Thoracic aorta (tissue), 2 donors: ENCODE measurements around the gene MRGPRF. TPM values are rescaled to one million over a fixed set of nuclear protein-coding genes. Genes with fewer than 3 reads are reported as not detected.

Experiments
- ATAC-seq: fragments of 150-250 bp; one replicate; pipeline ENCODE4 v1.8.0; 2017; ENCODE audit warnings: low read depth; ENCODE audit not compliant: insufficient number of reproducible peaks, low FRiP score
- DNase-seq: peaks from one replicate; pipeline ENCODE4 v3.0.0-alpha.2; 2020; ENCODE audit warnings: low spot score
- H3K27ac ChIP-seq, 2 donors: fragments of 200-600 bp; sonication (generic); 1 replicate in 1 of 2; 2 replicates in 1 of 2; pipeline ENCODE4 v1.5.1; 2016; ENCODE audit warnings: mild to moderate bottlenecking in 2 of 2, moderate library complexity in 2 of 2
- H3K27me3 ChIP-seq: fragments of 200-600 bp; sonication (generic); replicated peaks from 2 replicates; pipeline ENCODE4 v1.6.0; 2016; ENCODE audit warnings: mild to moderate bottlenecking; ENCODE audit not compliant: insufficient read depth
- H3K36me3 ChIP-seq: fragments of 200-600 bp; sonication (generic); one replicate; pipeline ENCODE4 v1.5.1; 2016
- H3K4me1 ChIP-seq, 2 donors: fragments of 200-600 bp; sonication (generic); 1 replicate in 1 of 2; 2 replicates in 1 of 2; pipeline versions ENCODE4 v1.5.1 to v1.6.0; 2016; ENCODE audit warnings: low read depth in 2 of 2, mild to moderate bottlenecking in 1 of 2; ENCODE audit not compliant: control insufficient read depth in 1 of 2
- H3K4me3 ChIP-seq: fragments of 200-600 bp; sonication (generic); 2 replicates; pipeline ENCODE4 v1.5.1; 2016; ENCODE audit warnings: mild to moderate bottlenecking
- H3K9me3 ChIP-seq: fragments of 200-600 bp; sonication (generic); 2 replicates; pipeline ENCODE4 v1.5.1; 2016
- CTCF ChIP-seq: fragments of 200-600 bp; sonication (generic); IDR thresholded peaks from one replicate; pipeline ENCODE4 v1.5.1; 2019; ENCODE audit warnings: antibody characterized with exemption
- total RNA-seq, 2 donors: library from RNA; depleted of rRNA; stranded (reverse); fragments of >200 nt; gene quantifications; one replicate each; pipeline versions ENCODE4 v1.1.0 to v1.2.3, GENCODE V29; 2016

The MRGPRF gene
- total RNA-seq, 2 donors from 2014 or later, result 67.5 to 171 TPM

- H3K27ac ChIP-seq, result no peak overlapping the region
- DNase-seq, result no peak
- peaks cover 11 to 19% of the 10 kb centered on the region in 2 donors for H3K4me1 ChIP-seq
- no peak overlapping the region for H3K4me3 ChIP-seq
- ATAC-seq, result no peak
- TF ChIP-seq CTCF, result no peak
- no peaks in the 10 kb centered on the region for H3K36me3 ChIP-seq
- no peaks in the 10 kb centered on the region for H3K27me3 ChIP-seq
- no peaks in the 10 kb centered on the region for H3K9me3 ChIP-seq
These were observed 24.0 kb upstream of the MRGPRF start for GRCh38 chr11:69037074-69037473.

- Histone ChIP-seq H3K4me1 (peaks cover 11 to 19% of the 10 kb centered on the region in 2 donors), H3K27ac (peak overlapping the region; percentile 72 to 77), H3K27me3 (no peaks in the 10 kb centered on the region), H3K36me3 (no peaks in the 10 kb centered on the region), H3K9me3 (no peaks in the 10 kb centered on the region), H3K4me3 (no peak overlapping the region)
- no peak for TF ChIP-seq CTCF
- DNase-seq (no peak), ATAC-seq (no peak)
These were observed 22.9 kb upstream of the MRGPRF start for GRCh38 chr11:69035946-69036340.

GRCh38 chr11:69035150-69035945 is 22.3 kb upstream of the MRGPRF start:
- TF ChIP-seq CTCF, result no peak
- Histone ChIP-seq H3K27ac (peak overlapping the region; percentile 72 to 77), H3K9me3 (no peaks in the 10 kb centered on the region), H3K27me3 (no peaks in the 10 kb centered on the region), H3K4me3 (no peak overlapping the region), H3K4me1 (peaks cover 11 to 19% of the 10 kb centered on the region in 2 donors), H3K36me3 (no peaks in the 10 kb centered on the region)
- no peak for ATAC-seq
- DNase-seq, result no peak

GRCh38 chr11:69034123-69034867 is 21.2 kb upstream of the MRGPRF start:
- Histone ChIP-seq H3K4me1 (peaks cover 11 to 19% of the 10 kb centered on the region in 2 donors), H3K27ac (peak overlapping the region; percentile 44 to 72), H3K4me3 (no peak overlapping the region), H3K27me3 (no peaks in the 10 kb centered on the region), H3K9me3 (no peaks in the 10 kb centered on the region), H3K36me3 (no peaks in the 10 kb centered on the region)
- no peak for DNase-seq
- ATAC-seq, result no peak
- TF ChIP-seq CTCF, result no peak

GRCh38 chr11:69033431-69033830 is 20.4 kb upstream of the MRGPRF start:
- Histone ChIP-seq H3K4me1 (peaks cover 11 to 19% of the 10 kb centered on the region in 2 donors), H3K27me3 (no peaks in the 10 kb centered on the region), H3K9me3 (no peaks in the 10 kb centered on the region), H3K36me3 (no peaks in the 10 kb centered on the region), H3K27ac (no peak overlapping the region), H3K4me3 (no peak overlapping the region)
- no peak for TF ChIP-seq CTCF
- DNase-seq (no peak), ATAC-seq (no peak)
